Measurements from ENCODE around the gene TNXB. TPM values are rescaled to one million over a fixed set of nuclear protein-coding genes. Genes with fewer than 3 reads are reported as not detected.
A peak's percentile ranks its signal among the peaks of the same experiment; 100 is the strongest.
"Not testable (repeated sequence)": the region's sequence is repeated elsewhere in the genome, so short reads cannot be mapped to it uniquely, and the experiment has no call there.

Gene TNXB
- total and polyA plus RNA-seq, 5 donors, result 77.9 to 182 (median 111) TPM

- H3K4me3 ChIP-seq (ENCODE audit: low read length); H3K9me3 ChIP-seq (ENCODE audit: control insufficient read depth, low read length); DNase-seq; intact Hi-C loops (cut with DNase I); H3K27ac ChIP-seq (ENCODE audit: low read length); H3K27me3 ChIP-seq (ENCODE audit: control insufficient read depth, insufficient read depth); H3K4me1 ChIP-seq (ENCODE audit: control insufficient read depth, insufficient read depth, low read length): not testable (repeated sequence)
- WGBS, result no CpG with 5 or more reads among the region's 16 CpGs
- peak; percentile 55 to 59 for ATAC-seq
These were observed 73.7 kb downstream of the TNXB start for GRCh38 chr6:32035283-32036013.

DNA sequence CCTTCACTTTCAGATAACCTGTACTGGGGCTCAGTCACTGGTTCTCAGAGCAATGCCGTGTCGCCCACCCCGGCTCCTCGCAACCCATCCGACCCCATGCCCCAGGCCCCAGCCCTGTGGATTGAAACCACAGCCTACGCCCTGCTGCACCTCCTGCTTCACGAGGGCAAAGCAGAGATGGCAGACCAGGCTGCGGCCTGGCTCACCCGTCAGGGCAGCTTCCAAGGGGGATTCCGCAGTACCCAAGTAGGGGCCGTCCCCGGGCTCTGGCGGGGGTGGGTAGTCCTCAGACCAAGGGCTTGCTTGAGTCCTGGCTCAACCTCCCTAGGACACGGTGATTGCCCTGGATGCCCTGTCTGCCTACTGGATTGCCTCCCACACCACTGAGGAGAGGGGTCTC, 79.6 kb downstream of the TNXB start:
- H3K9me3 ChIP-seq (ENCODE audit: control insufficient read depth, low read length); H3K4me3 ChIP-seq (ENCODE audit: low read length); H3K27me3 ChIP-seq (ENCODE audit: control insufficient read depth, insufficient read depth); H3K4me1 ChIP-seq (ENCODE audit: control insufficient read depth, insufficient read depth, low read length); H3K27ac ChIP-seq (ENCODE audit: low read length); DNase-seq; intact Hi-C loops (cut with DNase I); ATAC-seq: not testable (repeated sequence)
- 91% methylated on average over 7 of the region's 14 CpGs for WGBS

DNA sequence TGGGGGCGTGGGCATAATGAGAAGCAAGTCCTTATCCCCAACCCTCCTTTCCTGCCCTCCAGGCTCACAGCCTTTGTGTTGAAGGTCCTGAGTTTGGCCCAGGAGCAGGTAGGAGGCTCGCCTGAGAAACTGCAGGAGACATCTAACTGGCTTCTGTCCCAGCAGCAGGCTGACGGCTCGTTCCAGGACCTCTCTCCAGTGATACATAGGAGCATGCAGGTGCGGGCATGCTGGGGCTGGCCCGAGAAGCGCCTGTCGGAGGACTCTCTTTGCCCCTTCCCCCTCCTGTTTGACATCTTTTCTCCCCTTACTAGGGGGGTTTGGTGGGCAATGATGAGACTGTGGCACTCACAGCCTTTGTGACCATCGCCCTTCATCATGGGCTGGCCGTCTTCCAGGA, 80.5 kb downstream of the TNXB start:
- H3K27ac ChIP-seq (ENCODE audit: low read length); H3K4me1 ChIP-seq (ENCODE audit: control insufficient read depth, insufficient read depth, low read length); H3K4me3 ChIP-seq (ENCODE audit: low read length); H3K27me3 ChIP-seq (ENCODE audit: control insufficient read depth, insufficient read depth); H3K9me3 ChIP-seq (ENCODE audit: control insufficient read depth, low read length); DNase-seq; ATAC-seq; intact Hi-C loops (cut with DNase I): not testable (repeated sequence)
- 90% methylated on average over 7 of the region's 10 CpGs for WGBS

DNA sequence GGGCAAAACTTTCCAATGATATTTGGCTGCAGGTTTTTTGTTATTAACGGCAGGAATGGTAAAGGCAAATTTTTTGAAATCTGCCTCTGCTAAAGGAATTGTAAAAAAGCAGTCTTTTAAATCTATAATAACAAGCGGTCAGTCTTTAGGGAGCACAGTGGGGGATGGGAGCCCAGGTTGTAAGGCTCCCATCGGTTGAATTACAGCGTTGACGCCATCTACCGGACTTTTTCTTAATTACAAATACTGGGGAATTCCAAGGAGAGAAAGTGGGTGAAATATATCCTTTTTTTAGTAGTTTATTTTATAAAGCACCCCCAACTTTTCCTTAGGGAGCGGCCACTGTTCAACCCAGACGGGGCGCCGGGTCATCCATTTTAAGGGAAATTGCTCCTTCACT, 87.0 kb downstream of the TNXB start:
- H3K9me3 ChIP-seq (ENCODE audit: control insufficient read depth, low read length); H3K27ac ChIP-seq (ENCODE audit: low read length); intact Hi-C loops (cut with DNase I); ATAC-seq; DNase-seq; H3K4me1 ChIP-seq (ENCODE audit: control insufficient read depth, insufficient read depth, low read length); H3K27me3 ChIP-seq (ENCODE audit: control insufficient read depth, insufficient read depth); H3K4me3 ChIP-seq (ENCODE audit: low read length): not testable (repeated sequence)
- WGBS, result no CpG with 5 or more reads among the region's 10 CpGs

- WGBS, result no CpG with 5 or more reads among the region's 6 CpGs
- H3K27ac ChIP-seq (ENCODE audit: low read length), result not testable (repeated sequence)
These were observed 94.6 kb downstream of the TNXB start, which contains the start of gene C4B for GRCh38 chr6:32014547-32014946. TSS of gene C4B (plus strand) at chr6:32014795. CDS start at chr6:32014846, 51 bp downstream.

GRCh38 chr6:32013738-32014137, 95.4 kb downstream of the TNXB start:
- H3K27ac ChIP-seq (ENCODE audit: low read length); DNase-seq; H3K9me3 ChIP-seq (ENCODE audit: control insufficient read depth, low read length); H3K4me3 ChIP-seq (ENCODE audit: low read length); H3K27me3 ChIP-seq (ENCODE audit: control insufficient read depth, insufficient read depth); intact Hi-C loops (cut with DNase I); H3K4me1 ChIP-seq (ENCODE audit: control insufficient read depth, insufficient read depth, low read length); ATAC-seq: not testable (repeated sequence)
- no CpG with 5 or more reads among the region's 5 CpGs for WGBS

More at GRCh38 chr6:32014547-32014946, 94.6 kb downstream of the TNXB start, which contains the start of gene C4B:
- H3K9me3 ChIP-seq (ENCODE audit: control insufficient read depth, low read length); H3K4me3 ChIP-seq (ENCODE audit: low read length); intact Hi-C loops (cut with DNase I); DNase-seq; H3K4me1 ChIP-seq (ENCODE audit: control insufficient read depth, insufficient read depth, low read length); H3K27me3 ChIP-seq (ENCODE audit: control insufficient read depth, insufficient read depth): not testable (repeated sequence)
- ATAC-seq, result peak; percentile 53 to 54

DNA sequence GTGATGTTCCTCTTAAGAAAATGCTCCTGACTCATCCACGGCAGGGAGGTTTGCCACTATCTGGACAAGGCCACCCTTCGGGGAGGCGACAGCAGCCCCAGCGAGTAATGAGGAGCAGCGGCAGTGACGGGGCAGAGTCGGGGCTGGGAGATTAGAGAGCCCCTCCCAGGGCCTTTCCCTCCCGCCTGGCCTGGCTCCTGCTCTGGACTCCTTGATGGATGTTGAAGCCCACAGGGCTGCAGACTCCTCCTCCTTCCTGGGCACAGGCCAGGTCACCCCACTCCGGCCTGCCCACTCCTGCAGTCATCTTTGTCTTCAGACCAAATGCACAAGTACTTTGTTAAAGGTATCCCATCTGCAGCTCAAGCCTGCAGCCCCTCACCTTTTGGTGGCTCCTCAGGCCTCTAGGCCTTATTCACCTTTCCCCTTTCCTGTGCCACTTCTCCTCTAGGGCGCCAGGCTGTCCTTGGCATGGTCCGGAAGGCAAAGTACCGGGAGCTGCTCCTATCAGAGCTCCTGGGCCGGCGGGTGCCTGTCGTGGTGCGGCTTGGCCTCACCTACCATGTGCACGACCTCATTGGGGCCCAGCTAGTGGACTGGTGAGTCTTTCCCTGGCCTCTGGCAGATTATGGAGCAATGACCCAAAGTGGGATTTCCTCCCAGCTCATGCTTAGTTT, 96.1 kb downstream of the TNXB start:
- WGBS, result 73% methylated on average over 17 of the region's 17 CpGs
- H3K27me3 ChIP-seq (ENCODE audit: control insufficient read depth, insufficient read depth); intact Hi-C loops (cut with DNase I); H3K9me3 ChIP-seq (ENCODE audit: control insufficient read depth, low read length); H3K4me3 ChIP-seq (ENCODE audit: low read length); H3K4me1 ChIP-seq (ENCODE audit: control insufficient read depth, insufficient read depth, low read length); H3K27ac ChIP-seq (ENCODE audit: low read length): not testable (repeated sequence)
- peak; percentile 51 to 71 (median 64) for DNase-seq
- peak; percentile 45 to 48 for ATAC-seq

DNA sequence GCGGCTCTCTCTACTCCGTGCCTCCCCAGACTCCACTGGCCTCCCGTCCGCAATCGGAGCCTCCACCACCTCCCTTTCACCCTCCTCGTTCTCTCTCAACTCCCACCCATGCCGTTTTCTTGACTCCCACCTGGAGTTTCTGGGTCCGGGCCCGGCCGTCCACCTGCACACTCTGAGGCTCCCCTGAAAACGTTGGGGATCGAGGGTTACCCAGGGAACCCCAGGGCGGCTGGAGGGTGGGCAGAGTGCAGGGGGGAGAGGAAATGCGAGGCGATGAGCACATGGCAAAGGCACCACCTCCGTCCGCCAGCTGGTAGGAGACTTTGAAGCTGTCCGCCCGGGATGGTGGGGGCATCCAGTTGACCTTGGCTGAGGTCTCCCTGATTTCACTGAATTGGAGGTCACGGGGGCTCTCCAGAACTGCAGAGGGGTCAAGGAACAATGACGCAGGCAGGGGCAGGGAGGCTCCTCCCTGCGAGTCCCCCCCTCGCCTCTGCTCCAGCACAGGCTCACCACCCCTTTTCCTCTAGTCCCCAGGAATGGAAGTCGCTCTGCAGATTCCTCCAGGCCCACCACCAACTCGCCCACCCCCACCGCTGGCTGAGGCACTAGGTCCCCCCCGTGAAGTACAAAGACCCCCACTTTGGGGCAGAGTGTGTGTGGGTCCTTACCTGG, 98.1 kb downstream of the TNXB start:
- peak in 2 of 3 donors; percentile 28 to 47 for DNase-seq
- H3K9me3 ChIP-seq (ENCODE audit: control insufficient read depth, low read length); H3K27ac ChIP-seq (ENCODE audit: low read length); H3K4me3 ChIP-seq (ENCODE audit: low read length); H3K4me1 ChIP-seq (ENCODE audit: control insufficient read depth, insufficient read depth, low read length); H3K27me3 ChIP-seq (ENCODE audit: control insufficient read depth, insufficient read depth); ATAC-seq; intact Hi-C loops (cut with DNase I): not testable (repeated sequence)
- 75% methylated on average over 15 of the region's 27 CpGs for WGBS

DNA sequence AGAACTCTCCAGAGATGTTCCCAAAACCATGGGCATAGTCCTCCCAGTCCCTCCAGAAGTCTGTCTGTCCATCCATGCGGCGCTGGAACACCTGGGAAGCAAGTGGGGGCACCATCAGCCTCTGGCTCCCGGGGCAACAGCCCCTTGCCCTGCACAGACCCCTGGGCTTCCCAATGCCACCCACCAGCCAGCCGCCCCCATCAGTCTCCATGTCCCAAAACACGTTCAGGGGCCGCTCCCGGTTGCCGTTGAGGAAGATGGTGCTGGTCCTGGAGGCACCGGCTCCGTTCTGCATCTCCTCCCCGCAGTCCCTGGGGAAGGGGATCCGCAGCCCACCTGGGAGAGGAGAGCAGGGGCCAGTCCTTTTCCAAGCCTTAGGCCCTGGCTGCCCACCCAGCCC, 99.6 kb downstream of the TNXB start:
- H3K27me3 ChIP-seq (ENCODE audit: control insufficient read depth, insufficient read depth); H3K4me1 ChIP-seq (ENCODE audit: control insufficient read depth, insufficient read depth, low read length); ATAC-seq; H3K9me3 ChIP-seq (ENCODE audit: control insufficient read depth, low read length); intact Hi-C loops (cut with DNase I); H3K4me3 ChIP-seq (ENCODE audit: low read length); H3K27ac ChIP-seq (ENCODE audit: low read length): not testable (repeated sequence)
- 83% methylated on average over 10 of the region's 12 CpGs for WGBS
- peak in 1 of 3 donors; percentile 20 for DNase-seq

- H3K9me3 ChIP-seq (ENCODE audit: control insufficient read depth, low read length); ATAC-seq; H3K27me3 ChIP-seq (ENCODE audit: control insufficient read depth, insufficient read depth); H3K4me1 ChIP-seq (ENCODE audit: control insufficient read depth, insufficient read depth, low read length); H3K4me3 ChIP-seq (ENCODE audit: low read length); DNase-seq; intact Hi-C loops (cut with DNase I); H3K27ac ChIP-seq (ENCODE audit: low read length): not testable (repeated sequence)
- 61% methylated on average over 7 of the region's 12 CpGs for WGBS
These were observed 100.5 kb downstream of the TNXB start for GRCh38 chr6:32008616-32009015.

DNA sequence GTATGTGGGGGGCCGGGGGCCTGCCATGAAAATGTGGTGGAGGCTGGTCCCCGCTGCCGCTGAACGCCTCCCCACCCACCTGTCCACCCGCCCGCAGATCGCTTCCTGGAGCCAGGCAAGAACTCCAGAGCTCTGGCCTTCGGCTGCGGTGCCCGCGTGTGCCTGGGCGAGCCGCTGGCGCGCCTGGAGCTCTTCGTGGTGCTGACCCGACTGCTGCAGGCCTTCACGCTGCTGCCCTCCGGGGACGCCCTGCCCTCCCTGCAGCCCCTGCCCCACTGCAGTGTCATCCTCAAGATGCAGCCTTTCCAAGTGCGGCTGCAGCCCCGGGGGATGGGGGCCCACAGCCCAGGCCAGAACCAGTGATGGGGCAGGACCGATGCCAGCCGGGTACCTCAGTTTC, 101.1 kb downstream of the TNXB start:
- WGBS, result no CpG with 5 or more reads among the region's 24 CpGs
- H3K9me3 ChIP-seq (ENCODE audit: control insufficient read depth, low read length); H3K27me3 ChIP-seq (ENCODE audit: control insufficient read depth, insufficient read depth); H3K4me3 ChIP-seq (ENCODE audit: low read length); H3K27ac ChIP-seq (ENCODE audit: low read length); ATAC-seq; intact Hi-C loops (cut with DNase I); H3K4me1 ChIP-seq (ENCODE audit: control insufficient read depth, insufficient read depth, low read length): not testable (repeated sequence)
- DNase-seq, result peak in 1 of 3 donors; percentile 25
